ENCODE data around the gene PAPSS2.
A peak's percentile ranks its signal among the peaks of the same experiment; 100 is the strongest.

Gene PAPSS2

GRCh38 chr10:87750817-87751216 is 91.1 kb downstream of the PAPSS2 start:
- DNase-seq = no peak
- no peak for ATAC-seq

GRCh38 chr10:87751274-87751673 is 91.6 kb downstream of the PAPSS2 start:
- DNase-seq = no peak
- ATAC-seq = no peak

GRCh38 chr10:87752566-87752965 is 92.9 kb downstream of the PAPSS2 start:
- DNase-seq (no peak), ATAC-seq (no peak)

- DNase-seq = no peak
- ATAC-seq = peak; percentile 88
Measured at GRCh38 chr10:87753995-87754866, 94.6 kb downstream of the PAPSS2 start.

DNA sequence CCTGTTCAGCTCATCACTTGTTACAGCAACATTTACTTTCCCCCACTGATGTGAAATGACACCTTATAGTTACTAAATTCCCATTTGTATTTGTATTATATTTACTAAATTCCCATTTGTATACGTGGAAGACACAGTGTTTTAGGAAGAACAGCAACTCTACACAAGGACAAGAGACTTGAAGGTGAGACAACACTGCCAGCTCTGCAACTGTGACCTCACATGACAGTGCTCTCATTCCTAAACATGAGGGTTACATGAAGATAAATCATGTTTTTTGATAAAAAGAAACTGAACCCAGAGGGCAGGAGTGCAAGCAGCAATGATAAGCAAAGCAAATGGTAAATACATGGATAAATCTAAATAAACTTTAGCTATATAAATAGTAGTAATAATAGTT is 98.0 kb downstream of the PAPSS2 start:
- DNase-seq (no peak), ATAC-seq (no peak)

DNA sequence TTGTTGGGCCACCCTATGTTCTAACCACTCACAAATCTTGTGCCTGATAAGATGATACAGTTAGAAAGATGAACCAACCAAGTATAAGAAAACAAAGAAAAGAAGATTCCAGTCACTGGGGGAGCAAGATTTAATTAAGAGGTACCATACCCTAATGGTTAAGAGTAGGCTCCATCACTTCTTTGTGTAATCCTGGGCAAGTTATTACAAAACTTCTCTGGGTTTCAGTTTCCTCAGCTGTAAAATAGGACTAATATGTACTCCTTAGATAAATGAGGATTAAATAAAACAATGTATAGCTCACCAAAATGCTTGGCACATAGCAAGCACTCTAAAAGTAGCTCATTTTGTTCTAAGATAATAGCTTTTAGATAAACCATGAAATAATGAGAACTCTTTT is 99.9 kb downstream of the PAPSS2 start:
- ATAC-seq = no peak
- no peak for DNase-seq

- no peak for ATAC-seq
- DNase-seq = no peak
Measured at GRCh38 chr10:87760195-87760905, 100.7 kb downstream of the PAPSS2 start.

DNA sequence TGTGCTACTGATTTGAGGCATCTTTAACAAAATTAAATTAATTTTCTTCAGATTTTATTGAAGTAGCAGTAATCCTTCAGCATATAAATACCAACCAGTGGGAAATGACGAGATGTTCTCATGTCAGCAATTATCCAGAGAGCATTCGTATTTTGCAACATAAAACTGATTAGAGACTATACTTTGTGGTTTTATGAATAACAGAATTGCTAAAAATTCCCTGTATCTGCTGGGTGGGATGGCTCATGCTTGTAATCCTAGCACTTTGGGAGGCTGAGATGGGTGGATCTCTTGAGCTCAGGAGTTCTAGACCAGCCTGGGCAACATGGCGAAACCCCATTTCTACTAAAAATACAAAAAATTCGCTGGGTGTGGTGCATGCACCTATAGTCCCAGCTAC is 101.5 kb downstream of the PAPSS2 start:
- DNase-seq = no peak

DNA sequence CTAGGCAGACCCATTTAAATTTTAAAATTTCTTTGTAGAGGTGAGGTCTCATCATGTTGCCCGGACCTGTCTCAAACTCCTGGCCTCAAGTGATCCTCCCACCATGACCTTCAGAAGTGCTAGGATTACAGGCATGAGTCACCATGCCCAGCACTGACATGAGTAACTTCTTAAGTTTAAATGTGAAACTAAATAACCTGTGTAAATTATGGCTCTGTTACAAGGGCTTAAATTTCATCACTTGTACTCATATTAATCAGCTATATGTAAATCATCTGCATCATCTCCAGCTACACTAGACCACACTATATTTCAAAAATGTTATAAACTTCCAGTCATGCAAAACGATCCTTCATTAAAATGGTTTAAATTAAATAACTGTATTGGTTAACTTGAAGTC is 102.2 kb downstream of the PAPSS2 start:
- peak; percentile 99 for ATAC-seq
- DNase-seq = peak; percentile 42

More for the DNA sequence above, 101.5 kb downstream of the PAPSS2 start:
- no peak for ATAC-seq

DNA sequence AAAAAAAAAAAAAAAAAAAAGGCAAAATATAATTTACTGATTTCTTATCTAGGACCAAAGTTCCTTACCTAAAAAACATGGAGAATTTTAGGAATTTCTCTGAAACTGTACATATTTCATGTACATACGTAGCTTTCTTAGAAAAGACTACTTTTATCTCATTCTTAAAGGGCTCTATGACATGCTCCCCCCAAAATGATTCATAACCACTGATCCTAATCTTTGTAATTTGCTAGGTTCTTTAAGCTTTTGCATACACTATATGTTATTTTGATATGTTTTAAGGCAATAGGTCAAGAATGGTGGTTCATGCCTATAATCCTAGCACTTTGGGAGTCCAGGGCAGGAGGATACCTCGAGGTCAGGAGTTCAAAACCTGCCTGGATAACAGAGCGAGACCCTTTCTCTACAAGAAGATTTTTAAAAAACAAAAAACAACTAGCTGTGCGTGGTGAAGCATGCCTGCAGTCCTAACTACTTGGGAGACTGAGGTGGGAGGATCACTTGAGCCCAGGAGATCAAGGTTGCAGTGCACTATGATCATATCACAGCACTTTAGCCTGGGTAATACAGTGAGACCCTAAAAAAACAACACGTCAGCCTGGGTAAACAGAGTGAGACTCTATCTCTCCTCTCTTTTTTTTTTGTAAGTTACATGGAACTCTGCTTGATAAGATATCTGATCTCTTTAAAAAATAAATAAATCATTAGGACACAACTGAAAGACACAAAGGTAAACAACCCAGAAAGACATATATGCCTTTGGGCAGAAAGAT is 103.6 kb downstream of the PAPSS2 start:
- DNase-seq (no peak), ATAC-seq (peak; percentile 52)

- ATAC-seq (no peak), DNase-seq (no peak)
Measured at GRCh38 chr10:87764072-87764934, 104.6 kb downstream of the PAPSS2 start.

GRCh38 chr10:87765666-87766376 is 106.1 kb downstream of the PAPSS2 start:
- DNase-seq = no peak

GRCh38 chr10:87767253-87767652 is 107.6 kb downstream of the PAPSS2 start:
- DNase-seq (no peak), ATAC-seq (no peak)

More at GRCh38 chr10:87765666-87766376, 106.1 kb downstream of the PAPSS2 start:
- ATAC-seq = no peak

GRCh38 chr10:87771871-87772500 is 112.3 kb downstream of the PAPSS2 start:
- DNase-seq (no peak), ATAC-seq (no peak)

DNA sequence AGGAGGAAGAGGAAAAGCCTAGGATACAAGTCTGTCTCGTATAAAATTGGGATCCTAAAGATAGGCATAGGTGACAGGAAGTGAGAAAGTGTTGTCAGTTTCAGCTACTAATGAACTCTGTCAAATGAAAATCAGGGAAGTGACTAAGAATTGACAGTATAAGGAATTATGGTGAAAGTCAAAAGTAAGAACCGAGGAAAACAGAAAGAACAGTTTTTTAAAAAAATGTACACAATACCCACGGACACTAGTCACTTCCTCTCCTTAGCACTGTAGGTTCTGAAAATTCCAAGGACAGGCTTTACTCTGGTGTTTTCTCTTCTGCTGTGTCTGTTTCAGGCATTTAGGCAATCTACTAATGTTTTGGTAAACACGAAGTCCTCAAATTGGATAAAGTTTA is 116.1 kb downstream of the PAPSS2 start:
- ATAC-seq (no peak), DNase-seq (no peak)

DNA sequence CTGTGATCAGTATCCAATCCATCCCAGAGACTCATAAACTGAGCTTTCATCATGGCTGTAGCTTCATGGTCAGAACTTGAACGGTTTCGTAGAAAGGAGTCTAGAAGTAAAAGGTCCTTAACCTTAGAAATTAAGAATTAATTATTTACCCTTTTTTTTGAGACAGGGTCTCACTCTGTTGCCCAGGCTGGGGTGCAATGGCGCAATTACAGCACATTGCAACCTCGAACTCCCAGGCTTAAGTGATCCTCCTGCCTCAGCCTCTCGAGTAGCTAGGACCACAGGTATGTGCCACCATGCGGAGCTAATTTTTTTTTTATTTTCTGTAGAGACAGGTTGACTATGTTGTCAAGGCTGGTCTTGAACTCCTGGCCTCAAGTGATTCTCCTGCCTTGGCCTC is 116.7 kb downstream of the PAPSS2 start:
- ATAC-seq (no peak), DNase-seq (no peak)

GRCh38 chr10:87781545-87781944 is 121.9 kb downstream of the PAPSS2 start:
- ATAC-seq (no peak), DNase-seq (no peak)

DNA sequence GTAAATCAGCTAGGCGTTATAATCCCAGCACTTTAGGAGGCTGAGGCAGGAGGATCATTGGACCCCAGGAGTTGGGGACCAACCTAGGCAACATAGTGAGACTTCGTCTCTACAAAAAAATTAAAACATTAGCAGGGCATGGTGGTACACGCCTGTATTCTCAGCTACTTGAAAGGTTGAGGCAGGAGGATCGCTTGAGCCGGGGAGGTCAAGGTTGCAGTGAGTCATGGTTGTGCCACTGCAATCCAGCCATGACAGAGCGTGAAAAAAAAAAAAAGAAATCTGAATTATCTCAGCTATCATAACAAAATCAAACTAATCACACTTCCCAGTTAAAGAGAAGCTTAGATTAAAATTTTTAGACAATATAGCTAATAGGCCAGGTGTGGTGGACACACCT is 123.0 kb downstream of the PAPSS2 start:
- DNase-seq (no peak), ATAC-seq (no peak)

DNA sequence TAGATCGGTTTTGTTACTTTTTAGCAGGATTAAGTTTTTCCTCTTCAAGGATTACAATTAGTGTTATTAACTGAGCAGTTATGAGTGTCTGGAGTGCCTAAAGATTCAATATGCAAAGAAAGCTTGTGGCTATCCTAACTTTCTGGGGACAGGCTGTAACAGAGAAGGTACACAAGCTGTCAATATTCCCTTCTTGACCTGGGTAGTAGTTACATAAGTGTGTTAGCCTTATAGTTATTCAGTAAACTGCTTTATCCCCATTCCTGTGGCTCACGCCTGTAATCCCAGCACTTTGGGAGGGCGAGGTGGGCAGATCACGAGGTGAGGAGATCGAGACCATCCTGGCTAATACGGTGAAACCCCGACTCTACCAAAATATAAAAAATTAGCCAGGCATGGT is 126.7 kb downstream of the PAPSS2 start:
- ATAC-seq (no peak), DNase-seq (no peak)

DNA sequence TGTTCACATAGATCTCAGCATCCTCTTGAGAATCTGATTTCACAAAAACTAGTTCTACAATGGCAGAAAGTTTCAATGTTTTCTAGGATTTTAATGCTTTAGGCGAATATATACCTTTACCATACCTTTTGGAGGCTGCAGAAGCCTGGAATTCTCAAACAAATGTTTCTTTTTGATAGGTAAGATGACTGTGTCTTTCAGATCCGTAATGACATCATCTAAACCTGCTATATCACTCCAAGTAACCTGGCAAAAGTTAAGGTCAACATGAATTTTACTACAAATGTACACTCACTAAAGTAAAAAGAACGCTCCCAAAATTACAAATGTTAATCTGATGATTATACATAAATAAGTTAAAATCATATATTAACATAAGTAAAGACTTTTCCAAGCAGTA is 130.5 kb downstream of the PAPSS2 start:
- DNase-seq (no peak), ATAC-seq (no peak)

DNA sequence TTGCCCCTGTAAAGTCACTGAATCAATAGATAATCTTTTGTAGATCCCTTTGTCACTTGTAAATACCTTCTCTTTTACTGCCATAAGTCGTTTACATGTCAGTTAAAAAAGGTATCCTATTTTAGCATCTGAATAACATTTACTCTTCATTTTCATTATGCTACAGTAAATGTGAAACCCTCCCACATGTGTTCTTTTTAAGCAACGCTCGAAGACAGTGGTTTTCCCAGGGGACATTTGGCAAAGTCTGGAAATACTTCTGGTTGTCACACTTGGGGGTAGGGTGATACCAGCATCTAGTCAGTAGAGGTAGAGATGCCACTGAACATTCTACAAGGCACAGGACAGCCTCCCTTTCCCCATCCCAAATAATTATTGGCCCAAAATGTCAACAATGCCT is 134.6 kb downstream of the PAPSS2 start:
- DNase-seq = no peak
- ATAC-seq = no peak

All from stimulated activated naive CD8-positive, alpha-beta T cell treated with anti-CD3 and anti-CD28 coated beads, Interleukin-15, Interleukin-2, amounts not matched to agents 100 U/mL and 50 U/mL, for 24 hours (primary cell).